Lung (tissue), 12 donors: ENCODE data around the gene AIF1L. TPM values are rescaled to one million over a fixed set of nuclear protein-coding genes. Genes with fewer than 3 reads are reported as not detected.

Experiments used
- ATAC-seq: fragments of 200-7000 bp; cut with Tn5 transposase; one replicate; pipeline ENCODE4 v1.9.1; 2020; ENCODE audit warnings: moderate number of reproducible peaks; ENCODE audit not compliant: insufficient read depth, low FRiP score
- DNase-seq, 3 donors: peaks; one replicate each; pipeline ENCODE4 v3.0.0-alpha.2; 2013 to 2017
- H3K27ac ChIP-seq, 2 donors: one replicate each; pipeline ENCODE4 v1.5.1; 2013; ENCODE audit warnings: mild to moderate bottlenecking in 2 of 2, moderate library complexity in 2 of 2, control low read depth in 1 of 2, inconsistent platforms in 1 of 2, low read depth in 1 of 2, low read length in 1 of 2
- H3K27me3 ChIP-seq, 3 donors: one replicate each; pipeline ENCODE4 v1.5.1; 2013; ENCODE audit warnings: low read length in 2 of 3; ENCODE audit not compliant: control insufficient read depth in 3 of 3, insufficient read depth in 3 of 3
- H3K36me3 ChIP-seq, 4 donors: one replicate each; pipeline ENCODE4 v1.5.1; 2013; ENCODE audit warnings: low read length in 4 of 4, mild to moderate bottlenecking in 1 of 4, moderate library complexity in 1 of 4; ENCODE audit not compliant: control insufficient read depth in 4 of 4, insufficient read depth in 4 of 4
- H3K4me1 ChIP-seq, 5 donors: one replicate each; pipeline ENCODE4 v1.5.1; 2013; ENCODE audit warnings: low read length in 5 of 5, mild to moderate bottlenecking in 2 of 5, moderate library complexity in 1 of 5; ENCODE audit not compliant: control insufficient read depth in 5 of 5, insufficient read depth in 5 of 5
- H3K4me3 ChIP-seq: one replicate; pipeline ENCODE4 v1.5.1; 2013; ENCODE audit warnings: mild to moderate bottlenecking, control low read depth, moderate library complexity
- H3K9ac ChIP-seq, 2 donors: one replicate each; pipeline ENCODE4 v1.5.1; 2013; ENCODE audit warnings: low read length in 2 of 2, control low read depth in 1 of 2; ENCODE audit not compliant: insufficient read depth in 1 of 2
- H3K9me3 ChIP-seq, 4 donors: one replicate each; pipeline ENCODE4 v1.5.1; 2013; ENCODE audit warnings: low read length in 3 of 4, mild to moderate bottlenecking in 1 of 4, moderate library complexity in 1 of 4; ENCODE audit not compliant: control insufficient read depth in 4 of 4, insufficient read depth in 3 of 4
- WGBS, 2 donors: extraction: QIAGEN DNeasy Blood & Tissue Kit; methylation state at CpG; one replicate each; pipeline ENCODE4 v1.1.7; 2013; 5-methylcytosine and 5-hydroxymethylcytosine counted together
- polyA plus RNA-seq, 2 donors: library from polyadenylated mRNA; stranded (reverse); fragments of 200-250 nt; gene quantifications; one replicate each; pipeline ENCODE4 v1.2.1, GENCODE V29; 2013
- total RNA-seq, 2 donors: library from RNA; depleted of rRNA in 1 of 2; stranded (reverse); fragments of >200 nt in 1 of 2; gene quantifications; one replicate each; pipeline ENCODE4 v1.2.1, GENCODE V29; 2014 to 2021
- TF ChIP-seq, protein P1 (sequence below): IDR thresholded peaks from 2 replicates; pipeline ENCODE4 v1.5.1; 2012; ENCODE audit warnings: mild to moderate bottlenecking; ENCODE audit errors: control extremely low read depth, extremely low read depth
- donor health status: control.
- donor health status: control.
- donor health status: Bipolar disorder and iron deficiency.
- donor health status: healthy.
- donor health status: DM: yes; HTN: yes; CAD: no.

The AIF1L gene
- total and polyA plus RNA-seq, 4 donors = 3.2 to 16.5 (median 6.9) TPM

DNA sequence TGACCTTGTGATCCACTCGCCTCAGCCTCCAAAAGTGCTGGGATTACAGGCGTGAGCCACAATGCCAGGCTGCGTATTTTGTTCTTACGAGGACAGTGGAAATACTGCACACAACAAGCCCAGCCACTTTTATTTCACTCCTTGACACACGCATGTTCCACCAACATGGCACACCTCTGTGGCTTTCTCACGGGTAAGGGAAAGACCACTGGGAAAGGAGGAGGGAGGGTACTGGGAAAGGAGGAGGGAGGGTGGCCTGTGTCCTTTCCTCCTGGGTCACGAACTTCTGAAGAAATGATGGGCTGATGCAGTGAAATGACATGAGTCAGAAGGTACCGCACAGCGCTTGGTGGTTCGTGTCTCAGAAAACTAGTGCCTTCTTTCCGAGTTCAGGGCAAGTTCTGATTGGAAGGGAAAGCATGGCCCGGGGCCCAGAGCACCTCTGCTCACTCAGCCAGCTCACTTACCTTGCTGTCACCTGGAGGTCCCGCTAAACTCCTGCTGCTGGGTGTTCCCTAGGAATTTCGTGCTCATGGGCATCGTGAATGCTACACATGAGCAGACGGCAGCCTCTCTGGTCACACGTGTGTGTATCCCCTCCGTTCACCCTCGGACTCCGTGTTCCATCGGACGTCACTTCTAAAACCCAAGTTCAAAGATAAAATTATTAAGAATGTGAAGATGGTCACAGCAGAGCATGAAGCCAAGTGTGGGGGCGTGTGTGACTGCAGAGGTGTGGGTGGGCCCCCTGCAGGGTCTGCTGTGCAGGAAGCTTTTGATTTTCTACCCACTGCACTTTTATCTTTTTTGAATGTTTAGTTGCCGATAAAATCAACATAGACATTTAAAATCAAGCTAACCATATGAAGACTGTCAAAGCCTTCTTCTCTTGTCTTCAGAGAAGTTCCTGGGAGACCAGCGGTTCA, 44.5 kb upstream of the AIF1L start:
- Histone ChIP-seq H3K4me3 (no peak overlapping the region), H3K36me3 (no peaks in the 10 kb centered on the region), H3K4me1 (no peaks in the 10 kb centered on the region), H3K9me3 (no peaks in the 10 kb centered on the region), H3K27me3 (no peaks in the 10 kb centered on the region), H3K9ac (no peak overlapping the region), H3K27ac (no peak overlapping the region)
- WGBS, 2 donors = 77 to 90% methylated on average over 25 of the region's 25 CpGs
- TF ChIP-seq, protein P1, sequence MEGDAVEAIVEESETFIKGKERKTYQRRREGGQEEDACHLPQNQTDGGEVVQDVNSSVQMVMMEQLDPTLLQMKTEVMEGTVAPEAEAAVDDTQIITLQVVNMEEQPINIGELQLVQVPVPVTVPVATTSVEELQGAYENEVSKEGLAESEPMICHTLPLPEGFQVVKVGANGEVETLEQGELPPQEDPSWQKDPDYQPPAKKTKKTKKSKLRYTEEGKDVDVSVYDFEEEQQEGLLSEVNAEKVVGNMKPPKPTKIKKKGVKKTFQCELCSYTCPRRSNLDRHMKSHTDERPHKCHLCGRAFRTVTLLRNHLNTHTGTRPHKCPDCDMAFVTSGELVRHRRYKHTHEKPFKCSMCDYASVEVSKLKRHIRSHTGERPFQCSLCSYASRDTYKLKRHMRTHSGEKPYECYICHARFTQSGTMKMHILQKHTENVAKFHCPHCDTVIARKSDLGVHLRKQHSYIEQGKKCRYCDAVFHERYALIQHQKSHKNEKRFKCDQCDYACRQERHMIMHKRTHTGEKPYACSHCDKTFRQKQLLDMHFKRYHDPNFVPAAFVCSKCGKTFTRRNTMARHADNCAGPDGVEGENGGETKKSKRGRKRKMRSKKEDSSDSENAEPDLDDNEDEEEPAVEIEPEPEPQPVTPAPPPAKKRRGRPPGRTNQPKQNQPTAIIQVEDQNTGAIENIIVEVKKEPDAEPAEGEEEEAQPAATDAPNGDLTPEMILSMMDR = no peak
- DNase-seq = no peak
- no peak for ATAC-seq

DNA sequence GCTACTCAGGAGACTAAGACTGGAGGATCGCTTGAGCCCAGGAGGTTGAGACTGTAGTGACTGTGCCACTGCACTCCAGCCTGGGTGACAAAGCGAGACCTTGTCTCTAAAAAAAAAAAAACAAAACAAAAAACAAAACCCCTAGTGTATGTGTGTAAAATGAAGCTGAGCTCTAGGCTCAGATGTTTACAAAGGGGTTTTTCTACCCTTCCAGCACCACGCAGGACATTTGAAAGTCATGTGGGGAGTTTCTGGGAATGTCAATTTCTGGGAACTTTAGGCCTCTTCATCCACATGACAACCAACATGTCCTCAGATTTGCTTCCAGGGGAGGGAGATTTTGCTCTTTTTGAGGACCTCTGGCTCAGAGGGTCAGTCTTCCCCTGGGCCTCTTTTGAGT, 42.4 kb upstream of the AIF1L start:
- Histone ChIP-seq H3K4me3 (no peak overlapping the region), H3K36me3 (no peaks in the 10 kb centered on the region), H3K9ac (no peak overlapping the region), H3K9me3 (no peaks in the 10 kb centered on the region), H3K27ac (no peak overlapping the region), H3K4me1 (no peaks in the 10 kb centered on the region), H3K27me3 (no peaks in the 10 kb centered on the region)
- WGBS, 2 donors = 85 to 88% methylated on average over 3 of the region's 3 CpGs
- no peak for ATAC-seq
- DNase-seq = no peak
- TF ChIP-seq, protein P1 = no peak

DNA sequence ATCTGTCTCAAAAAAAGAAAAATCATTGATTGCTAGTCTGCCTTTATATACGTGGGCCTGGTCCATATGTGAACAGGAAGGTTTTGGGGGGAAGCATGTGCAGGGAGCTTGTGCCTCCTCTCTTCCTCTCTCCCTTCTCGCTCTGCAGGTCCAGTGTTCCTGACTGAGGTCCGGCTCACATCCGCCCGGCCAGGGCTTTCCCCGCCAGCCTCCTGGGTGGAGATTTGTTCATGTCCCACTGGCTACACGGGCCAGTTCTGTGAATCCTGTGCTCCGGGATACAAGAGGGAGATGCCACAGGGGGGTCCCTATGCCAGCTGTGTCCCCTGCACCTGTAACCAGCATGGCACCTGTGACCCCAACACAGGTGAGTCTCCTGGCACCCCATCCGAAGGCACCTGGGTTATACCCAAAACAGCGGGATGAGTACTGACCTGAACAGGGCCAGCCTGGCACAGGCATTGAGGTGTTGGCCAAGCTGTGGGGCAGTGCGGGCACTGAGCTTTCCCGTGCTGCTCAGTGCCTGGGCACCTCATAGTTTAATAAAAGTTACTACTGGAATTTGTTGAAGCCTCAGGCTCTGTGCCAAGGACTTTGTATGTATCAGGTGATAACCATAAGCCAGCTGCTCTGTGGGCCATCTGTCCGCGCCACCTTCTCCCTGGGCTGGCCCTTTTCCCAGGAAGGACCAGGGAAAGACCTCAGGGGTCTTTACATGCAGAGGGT, 39.4 kb upstream of the AIF1L start:
- Histone ChIP-seq H3K27me3 (no peaks in the 10 kb centered on the region), H3K4me1 (no peaks in the 10 kb centered on the region), H3K4me3 (no peak overlapping the region), H3K36me3 (no peaks in the 10 kb centered on the region), H3K9me3 (peaks cover 0 to 2% (median 0%) of the 10 kb centered on the region in 4 donors), H3K27ac (no peak overlapping the region), H3K9ac (no peak overlapping the region)
- 85 to 89% methylated on average over 14 of the region's 14 CpGs for WGBS, 2 donors
- TF ChIP-seq, protein P1 = no peak
- no peak for DNase-seq
- ATAC-seq = no peak
